ENCODE data around the gene MVD. TPM values are rescaled to one million over a fixed set of nuclear protein-coding genes. Genes with fewer than 3 reads are reported as not detected.
A peak's percentile ranks its signal among the peaks of the same experiment; 100 is the strongest.

Gene MVD
- 29.2 TPM for total RNA-seq

GRCh38 chr16:88662843-88663606 is at the start of gene MVD:
TSS of gene MVD (minus strand) at chr16:88663091. CDS start at chr16:88663080, 11 bp downstream.
- peak; percentile 99 for DNase-seq

GRCh38 chr16:88712362-88712979 is 49.6 kb upstream of the MVD start:
- no peak for DNase-seq

GRCh38 chr16:88711750-88712340 is 49.0 kb upstream of the MVD start:
- no peak for DNase-seq

GRCh38 chr16:88710556-88710955 is 47.7 kb upstream of the MVD start:
- DNase-seq = no peak

GRCh38 chr16:88706965-88707826 is 44.3 kb upstream of the MVD start:
- no peak for DNase-seq

- peak; percentile 95 for DNase-seq
Observed at GRCh38 chr16:88706229-88706964, 43.5 kb upstream of the MVD start, which contains the start of the genes CTU2 and RNF166. TSS of gene CTU2 (plus strand) at chr16:88706503. CDS start at chr16:88706531, 28 bp downstream. TSS of gene RNF166 (minus strand) at chr16:88706408. CDS start at chr16:88706325, 83 bp downstream.

GRCh38 chr16:88705801-88706228 is 42.9 kb upstream of the MVD start:
- DNase-seq = no peak

- no peak for DNase-seq
Observed at GRCh38 chr16:88705076-88705684, 42.3 kb upstream of the MVD start.

GRCh38 chr16:88703486-88704309 is 40.8 kb upstream of the MVD start:
- no peak for DNase-seq

- DNase-seq = no peak
Observed at GRCh38 chr16:88702371-88703210, 39.7 kb upstream of the MVD start.

- DNase-seq = no peak
Observed at GRCh38 chr16:88701581-88702370, 38.9 kb upstream of the MVD start.

- DNase-seq = peak; percentile 37
Observed at GRCh38 chr16:88700636-88701482, 38.0 kb upstream of the MVD start.

GRCh38 chr16:88700322-88700635 is 37.4 kb upstream of the MVD start:
- DNase-seq = no peak

- no peak for DNase-seq
Observed at GRCh38 chr16:88699180-88699579, 36.3 kb upstream of the MVD start.

GRCh38 chr16:88698646-88699045 is 35.8 kb upstream of the MVD start:
- no peak for DNase-seq

GRCh38 chr16:88697831-88698615 is 35.1 kb upstream of the MVD start:
- no peak for DNase-seq

Data from tongue (tissue), 2 donors.